GM18505 (cell line): ENCODE data around the gene TJP2.

Experiments
- ATAC-seq: cut with Tn5 transposase; IDR thresholded peaks from one replicate; pipeline ENCODE4 v1.9.1; 2021; ENCODE audit not compliant: unreplicated experiment
- POLR2A ChIP-seq: IDR thresholded peaks from 4 replicates; pipeline ENCODE4 v1.6.1; 2011; ENCODE audit warnings: borderline replicate concordance; ENCODE audit not compliant: insufficient read depth, insufficient read length; ENCODE audit errors: extremely low read depth

Gene TJP2

DNA sequence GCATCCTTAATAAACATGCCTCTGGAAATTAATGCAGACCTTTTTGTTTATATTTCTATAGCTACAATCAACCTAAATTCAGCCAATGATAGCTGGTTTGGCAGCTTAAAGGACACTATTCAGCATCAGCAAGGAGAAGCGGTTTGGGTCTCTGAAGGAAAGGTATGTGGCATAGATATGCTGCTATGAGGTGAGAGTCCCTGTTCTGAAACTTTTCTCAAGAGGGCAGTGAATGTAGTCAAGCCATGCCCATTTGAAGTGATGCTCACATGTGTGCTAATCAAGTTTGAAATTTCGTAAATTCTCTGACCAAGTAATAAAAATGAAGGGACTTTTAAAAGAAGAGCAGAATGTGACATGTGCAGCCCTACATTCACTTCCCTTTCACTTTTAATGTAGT, 72.6 kb downstream of the TJP2 start:
- TF ChIP-seq POLR2A = no peak
- no peak for ATAC-seq

DNA sequence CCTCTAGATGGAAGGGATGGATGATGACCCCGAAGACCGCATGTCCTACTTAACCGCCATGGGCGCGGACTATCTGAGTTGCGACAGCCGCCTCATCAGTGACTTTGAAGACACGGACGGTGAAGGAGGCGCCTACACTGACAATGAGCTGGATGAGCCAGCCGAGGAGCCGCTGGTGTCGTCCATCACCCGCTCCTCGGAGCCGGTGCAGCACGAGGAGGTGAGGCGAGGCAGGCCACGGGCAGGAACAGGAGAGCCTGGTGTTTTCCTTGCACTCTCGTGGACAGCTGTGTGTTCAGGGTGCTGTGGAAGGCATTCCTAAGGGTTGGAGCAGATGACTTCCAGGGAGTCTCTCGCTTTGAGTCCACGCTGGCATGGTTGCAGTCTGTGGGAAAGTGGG, 73.9 kb downstream of the TJP2 start:
- ATAC-seq = no peak
- no peak for TF ChIP-seq POLR2A

DNA sequence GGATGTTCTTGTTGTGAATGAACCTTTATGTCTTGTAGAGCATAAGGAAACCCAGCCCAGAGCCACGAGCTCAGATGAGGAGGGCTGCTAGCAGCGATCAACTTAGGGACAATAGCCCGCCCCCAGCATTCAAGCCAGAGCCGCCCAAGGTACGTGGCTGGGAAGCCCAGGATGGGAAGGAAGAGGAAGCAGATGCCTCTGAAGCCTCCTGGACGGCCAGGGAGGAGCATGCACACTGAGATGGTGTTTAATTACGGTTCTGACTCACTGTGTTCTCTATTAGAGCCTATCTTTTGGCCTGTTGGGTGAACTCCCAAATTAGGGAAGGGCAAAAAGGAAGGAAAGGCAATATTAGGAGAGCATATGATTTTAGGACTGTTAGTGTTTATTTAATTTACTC, 75.3 kb downstream of the TJP2 start:
- ATAC-seq = no peak
- TF ChIP-seq POLR2A = no peak

DNA sequence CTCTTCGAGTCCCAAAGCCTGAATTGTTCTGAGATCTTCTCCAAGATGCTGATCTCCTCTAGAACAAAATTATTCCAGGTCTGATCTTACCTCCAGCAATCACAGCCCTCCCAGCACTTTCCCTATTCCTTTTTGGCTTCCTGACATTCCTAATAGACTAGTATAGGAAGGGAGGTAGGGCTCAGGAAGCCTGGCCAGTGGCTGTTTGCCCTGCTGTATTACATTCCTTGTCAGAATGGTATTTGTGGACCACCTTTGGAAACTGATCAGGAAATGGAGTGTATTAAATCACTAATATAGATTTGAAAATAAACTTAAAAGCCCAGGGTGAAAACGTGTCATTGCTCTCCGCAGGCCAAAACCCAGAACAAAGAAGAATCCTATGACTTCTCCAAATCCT, 76.6 kb downstream of the TJP2 start:
- no peak for TF ChIP-seq POLR2A
- ATAC-seq = no peak

DNA sequence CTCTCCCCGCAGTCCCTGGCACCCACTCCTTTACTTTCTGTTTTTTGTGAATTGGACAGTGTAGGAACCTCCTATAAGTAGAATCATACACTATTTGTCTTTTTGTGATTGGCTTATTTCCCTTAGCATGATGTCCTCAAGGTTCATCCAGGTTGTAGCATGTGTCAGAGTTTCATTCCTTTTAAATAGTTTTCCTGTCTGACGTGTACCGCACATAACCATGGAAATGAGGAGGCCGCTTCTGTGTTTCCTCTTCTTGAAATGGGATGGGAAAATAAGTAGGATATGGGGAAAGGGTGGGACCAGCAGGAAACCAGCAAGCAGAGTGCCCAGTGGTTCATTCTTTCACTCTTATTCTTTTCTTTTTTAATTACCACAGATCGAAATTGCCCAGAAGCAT, 78.4 kb downstream of the TJP2 start:
- no peak for ATAC-seq
- TF ChIP-seq POLR2A = no peak

DNA sequence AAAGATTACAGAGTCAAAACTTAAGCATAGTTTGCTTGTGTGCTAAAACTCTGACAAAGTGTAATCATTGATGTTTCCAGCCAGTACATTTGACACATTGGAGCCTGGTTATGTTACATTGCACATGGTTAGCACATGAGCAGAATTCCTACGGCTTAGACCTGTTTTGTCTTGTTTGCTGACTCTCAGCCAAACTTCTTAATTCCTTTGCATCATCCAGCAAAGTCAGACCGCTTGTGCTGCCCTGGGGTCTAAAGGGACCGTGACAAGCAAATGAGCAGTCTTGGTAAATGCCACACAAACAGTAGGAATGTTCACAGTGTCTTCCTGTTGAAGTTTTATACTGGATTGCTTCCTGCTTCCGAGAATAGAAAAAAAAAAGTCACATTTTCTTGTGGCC, 79.0 kb downstream of the TJP2 start:
- TF ChIP-seq POLR2A = no peak
- no peak for ATAC-seq

DNA sequence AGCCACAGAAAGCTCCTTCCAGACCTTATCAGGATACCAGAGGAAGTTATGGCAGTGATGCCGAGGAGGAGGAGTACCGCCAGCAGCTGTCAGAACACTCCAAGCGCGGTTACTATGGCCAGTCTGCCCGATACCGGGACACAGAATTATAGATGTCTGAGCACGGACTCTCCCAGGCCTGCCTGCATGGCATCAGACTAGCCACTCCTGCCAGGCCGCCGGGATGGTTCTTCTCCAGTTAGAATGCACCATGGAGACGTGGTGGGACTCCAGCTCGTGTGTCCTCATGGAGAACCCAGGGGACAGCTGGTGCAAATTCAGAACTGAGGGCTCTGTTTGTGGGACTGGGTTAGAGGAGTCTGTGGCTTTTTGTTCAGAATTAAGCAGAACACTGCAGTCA, 80.1 kb downstream of the TJP2 start:
- no peak for ATAC-seq
- no peak for TF ChIP-seq POLR2A

DNA sequence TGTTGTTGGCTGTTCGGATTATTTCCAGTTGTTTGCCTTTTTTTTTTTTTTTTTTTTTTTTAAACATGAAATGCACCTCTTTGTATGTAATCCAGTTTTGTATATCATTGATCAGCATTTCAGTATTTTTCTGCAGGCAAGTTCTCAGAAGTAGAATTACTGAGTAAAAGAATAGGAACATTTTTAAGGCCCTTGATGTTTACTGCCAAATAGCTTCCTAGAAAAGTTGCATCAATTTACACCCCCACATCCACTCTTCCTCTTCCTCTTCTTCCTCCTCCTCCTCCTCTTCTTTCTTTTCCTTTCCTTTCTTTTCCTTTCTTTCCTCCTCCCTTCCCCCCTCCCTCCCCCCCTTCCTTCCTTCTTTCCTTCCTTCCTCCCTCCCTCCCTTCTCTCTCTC, 81.5 kb downstream of the TJP2 start:
- no peak for ATAC-seq
- TF ChIP-seq POLR2A = no peak

DNA sequence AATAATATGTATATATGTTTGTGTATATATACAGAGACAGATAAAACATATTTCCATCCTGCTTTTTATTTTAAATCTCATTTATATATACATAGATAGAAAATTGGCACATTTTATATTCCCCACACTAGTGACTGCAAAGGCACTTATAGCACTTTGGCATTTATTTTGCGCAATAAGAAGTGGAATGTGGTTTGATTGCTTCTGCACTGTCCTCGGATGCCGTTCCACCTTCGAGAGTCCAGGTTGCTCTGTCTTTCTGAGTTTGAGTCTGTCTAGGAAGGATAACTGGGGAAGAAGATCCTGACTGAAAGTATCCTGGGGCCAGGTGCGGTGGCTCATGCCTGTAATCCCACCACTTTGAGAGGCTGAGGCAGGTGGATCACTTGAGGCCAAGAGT, 84.5 kb downstream of the TJP2 start:
- no peak for ATAC-seq
- TF ChIP-seq POLR2A = no peak

DNA sequence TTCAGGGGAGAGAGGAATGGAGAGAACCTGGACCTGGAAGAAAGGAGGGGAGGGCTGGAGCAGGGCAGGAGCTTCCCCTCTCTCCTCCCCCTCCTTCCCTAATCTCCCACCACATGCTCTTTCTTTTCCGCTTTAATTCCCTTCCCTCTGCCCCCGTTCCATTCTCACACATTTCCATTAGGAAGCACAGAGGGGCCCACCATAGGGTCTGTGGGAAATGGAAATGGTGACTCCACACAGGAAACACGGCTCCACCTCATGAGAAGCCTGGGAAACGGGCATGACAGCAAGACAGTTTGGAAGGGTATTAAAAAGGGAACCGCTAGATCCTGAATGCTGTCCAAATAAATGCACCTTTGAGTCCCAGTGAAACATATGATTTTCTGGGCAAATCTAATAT, 86.1 kb downstream of the TJP2 start:
- ATAC-seq = no peak
- TF ChIP-seq POLR2A = no peak

DNA sequence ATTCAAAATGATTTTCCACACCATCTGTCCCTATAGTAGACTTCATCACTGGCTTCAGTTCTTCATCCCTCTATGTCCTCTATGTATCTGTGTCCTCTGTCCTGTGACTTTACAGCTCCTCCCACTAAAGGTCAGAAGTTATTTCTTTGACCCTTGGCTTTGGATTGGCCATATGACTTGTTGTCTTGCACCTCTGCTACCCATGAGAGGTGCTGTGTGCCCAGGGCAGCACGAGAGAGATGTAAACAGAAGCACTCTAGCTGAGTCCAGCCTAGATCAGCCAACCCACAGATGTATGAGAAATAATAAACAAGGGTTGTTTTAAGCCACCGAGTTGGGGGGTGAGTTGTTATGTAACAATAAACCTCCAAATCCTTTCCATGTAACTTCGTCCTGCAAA, 87.6 kb downstream of the TJP2 start:
- no peak for TF ChIP-seq POLR2A
- ATAC-seq = no peak

DNA sequence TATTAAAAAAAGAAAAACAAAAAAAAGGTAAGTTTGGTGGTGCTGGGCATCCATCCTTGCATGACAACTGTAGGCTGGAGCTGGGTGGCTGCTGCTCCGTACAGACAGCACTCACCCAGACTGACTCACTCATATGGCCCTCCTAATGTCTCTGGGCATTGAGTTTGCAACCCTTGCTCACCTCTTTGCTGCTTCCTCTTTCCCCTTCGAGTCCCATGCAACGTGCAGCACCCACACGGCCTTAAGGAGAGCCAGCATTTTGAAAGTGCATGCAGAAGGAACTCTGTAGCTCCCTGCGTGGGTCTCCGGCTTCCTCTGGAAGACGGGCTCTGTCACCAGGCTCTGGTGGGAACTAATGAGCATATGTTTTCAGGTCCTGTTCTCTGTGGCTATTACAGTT, 90.4 kb downstream of the TJP2 start:
- no peak for TF ChIP-seq POLR2A
- ATAC-seq = no peak

DNA sequence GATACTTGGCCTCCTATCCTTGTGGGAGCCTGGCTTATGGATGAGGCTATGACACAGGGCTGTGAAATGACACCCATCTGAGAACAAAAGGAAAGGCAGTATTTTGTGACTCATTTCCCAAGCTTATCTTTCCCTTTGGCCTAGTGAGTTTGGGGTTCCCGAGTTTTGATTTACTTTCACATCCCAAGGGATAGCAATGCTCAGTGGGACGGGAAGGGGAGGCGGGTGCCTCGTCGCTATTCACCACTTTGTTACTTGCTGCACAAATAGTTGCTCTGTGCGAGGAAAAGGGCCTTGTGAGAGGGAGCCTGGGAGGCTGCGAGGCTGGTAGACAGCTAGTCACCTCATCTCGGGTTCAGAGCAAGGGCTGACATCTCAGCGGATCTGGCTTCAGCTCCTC, 91.8 kb downstream of the TJP2 start:
- no peak for TF ChIP-seq POLR2A
- ATAC-seq = no peak

DNA sequence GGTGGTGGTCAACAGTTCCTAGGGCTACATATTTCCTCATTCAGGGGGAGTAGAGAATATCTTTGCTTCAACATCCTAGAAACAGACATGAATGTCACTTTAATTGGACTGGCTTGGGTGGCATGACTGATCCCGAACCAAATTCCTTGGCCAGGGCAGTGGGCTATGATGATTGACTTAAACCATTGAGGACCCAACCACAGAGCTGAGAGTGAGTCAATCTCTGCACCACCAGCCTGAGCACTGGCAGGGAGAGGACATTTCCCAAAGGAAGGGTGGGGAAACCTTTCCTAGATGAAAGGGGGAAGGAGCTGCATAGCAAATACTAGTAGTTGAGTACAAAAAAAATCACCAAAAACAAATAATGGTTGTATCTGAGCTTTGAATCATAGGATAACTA, 98.1 kb downstream of the TJP2 start:
- TF ChIP-seq POLR2A = no peak
- ATAC-seq = no peak

DNA sequence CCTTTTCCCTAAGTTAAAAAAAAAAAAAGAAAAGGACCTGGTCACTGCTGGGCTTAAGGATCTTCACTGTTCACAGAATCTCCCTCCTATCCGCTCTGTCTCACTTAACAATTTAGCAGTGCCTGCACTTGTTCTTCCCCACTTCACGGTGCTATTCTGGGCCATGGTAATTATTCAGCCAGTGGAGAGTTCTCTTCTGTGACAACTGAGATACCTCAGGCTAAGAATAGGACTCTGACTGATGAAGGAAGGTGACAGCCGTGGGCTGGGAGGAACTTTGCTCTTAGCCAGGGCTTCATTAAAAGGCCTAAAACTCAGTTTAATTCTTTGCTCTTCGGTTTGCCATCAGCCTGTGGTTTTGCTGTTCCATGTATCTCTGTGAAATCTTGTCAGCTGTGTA, 99.1 kb downstream of the TJP2 start:
- ATAC-seq = no peak
- TF ChIP-seq POLR2A = no peak
